DND-41 (cell line): ENCODE results near the gene ATP6AP1.

Experiments used
- EZH2 ChIP-seq: IDR thresholded peaks from 3 replicates; pipeline ENCODE4 v1.6.1; 2012; ENCODE audit warnings: borderline replicate concordance, low read depth, mild to moderate bottlenecking, moderate library complexity, low read length, inconsistent platforms; ENCODE audit not compliant: severe bottlenecking
- TF ChIP-seq, protein P1 (sequence below): IDR thresholded peaks from 2 replicates; pipeline ENCODE4 v1.5.1; 2012; ENCODE audit warnings: borderline replicate concordance, low read length, moderate library complexity, mild to moderate bottlenecking; ENCODE audit not compliant: poor library complexity, severe bottlenecking; ENCODE audit errors: extremely low read depth

DNA sequence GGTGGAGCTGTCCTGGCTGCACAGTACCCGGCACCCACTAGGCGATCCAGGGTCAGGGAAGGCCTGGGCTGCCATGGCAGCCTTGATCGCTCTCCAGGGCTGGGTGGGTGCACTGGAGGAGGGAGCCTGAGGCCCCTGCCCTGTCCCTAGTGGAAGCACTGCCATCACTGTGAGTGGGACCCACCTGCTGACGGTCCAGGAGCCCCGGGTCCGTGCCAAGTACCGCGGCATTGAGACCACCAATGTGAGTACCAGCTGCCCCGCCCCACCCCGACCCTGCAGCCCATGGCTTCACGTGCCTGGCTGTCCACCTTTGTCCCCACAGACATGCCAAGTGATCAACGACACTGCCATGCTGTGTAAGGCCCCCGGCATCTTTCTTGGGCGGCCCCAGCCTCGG, 38.4 kb downstream of the ATP6AP1 start:
- TF ChIP-seq, protein P1, sequence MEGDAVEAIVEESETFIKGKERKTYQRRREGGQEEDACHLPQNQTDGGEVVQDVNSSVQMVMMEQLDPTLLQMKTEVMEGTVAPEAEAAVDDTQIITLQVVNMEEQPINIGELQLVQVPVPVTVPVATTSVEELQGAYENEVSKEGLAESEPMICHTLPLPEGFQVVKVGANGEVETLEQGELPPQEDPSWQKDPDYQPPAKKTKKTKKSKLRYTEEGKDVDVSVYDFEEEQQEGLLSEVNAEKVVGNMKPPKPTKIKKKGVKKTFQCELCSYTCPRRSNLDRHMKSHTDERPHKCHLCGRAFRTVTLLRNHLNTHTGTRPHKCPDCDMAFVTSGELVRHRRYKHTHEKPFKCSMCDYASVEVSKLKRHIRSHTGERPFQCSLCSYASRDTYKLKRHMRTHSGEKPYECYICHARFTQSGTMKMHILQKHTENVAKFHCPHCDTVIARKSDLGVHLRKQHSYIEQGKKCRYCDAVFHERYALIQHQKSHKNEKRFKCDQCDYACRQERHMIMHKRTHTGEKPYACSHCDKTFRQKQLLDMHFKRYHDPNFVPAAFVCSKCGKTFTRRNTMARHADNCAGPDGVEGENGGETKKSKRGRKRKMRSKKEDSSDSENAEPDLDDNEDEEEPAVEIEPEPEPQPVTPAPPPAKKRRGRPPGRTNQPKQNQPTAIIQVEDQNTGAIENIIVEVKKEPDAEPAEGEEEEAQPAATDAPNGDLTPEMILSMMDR, result no peak
- TF ChIP-seq EZH2, result no peak
